ENCODE measurements around the gene EPHA1.
A peak's percentile ranks its signal among the peaks of the same experiment; 100 is the strongest.
"Not testable (repeated sequence)": the region's sequence is repeated elsewhere in the genome, so short reads cannot be mapped to it uniquely, and the experiment has no call there.

Gene EPHA1

GRCh38 chr7:143401265-143401664, 7.4 kb downstream of the EPHA1 start:
- no peak for DNase-seq

GRCh38 chr7:143399642-143400041, 9.0 kb downstream of the EPHA1 start:
- DNase-seq, result no peak

GRCh38 chr7:143399151-143399550, 9.5 kb downstream of the EPHA1 start:
- no peak for DNase-seq

GRCh38 chr7:143398616-143399015, 10.0 kb downstream of the EPHA1 start:
- DNase-seq, result no peak

GRCh38 chr7:143397710-143398530, 10.7 kb downstream of the EPHA1 start:
- no peak for DNase-seq

GRCh38 chr7:143396625-143397556, 11.8 kb downstream of the EPHA1 start:
- no peak for DNase-seq

GRCh38 chr7:143396182-143396581, 12.5 kb downstream of the EPHA1 start:
- DNase-seq, result no peak

- DNase-seq, result peak in 1 of 2 experiments; percentile 33
Observed at GRCh38 chr7:143395187-143396149, 13.2 kb downstream of the EPHA1 start.

- no peak for DNase-seq
Observed at GRCh38 chr7:143394777-143395176, 13.9 kb downstream of the EPHA1 start.

- DNase-seq, result no peak
Observed at GRCh38 chr7:143394068-143394467, 14.6 kb downstream of the EPHA1 start.

- DNase-seq, result no peak
Observed at GRCh38 chr7:143393267-143394041, 15.2 kb downstream of the EPHA1 start.

- DNase-seq, result no peak
Observed at GRCh38 chr7:143392875-143393266, 15.8 kb downstream of the EPHA1 start.

- not testable (repeated sequence) for DNase-seq
Observed at GRCh38 chr7:143392427-143392826, 16.2 kb downstream of the EPHA1 start.

- no peak for DNase-seq
Observed at GRCh38 chr7:143391462-143392404, 16.9 kb downstream of the EPHA1 start.

GRCh38 chr7:143390773-143391317, 17.8 kb downstream of the EPHA1 start:
- no peak for DNase-seq

- DNase-seq, result no peak
Observed at GRCh38 chr7:143390104-143390772, 18.4 kb downstream of the EPHA1 start.

GRCh38 chr7:143389316-143390103, 19.1 kb downstream of the EPHA1 start:
- DNase-seq, result no peak

- DNase-seq, result no peak
Observed at GRCh38 chr7:143388491-143389101, 20.1 kb downstream of the EPHA1 start.

All from AML-193 (cell line).